Measurements from ENCODE around the gene UBXN7. TPM values are rescaled to one million over a fixed set of nuclear protein-coding genes. Genes with fewer than 3 reads are reported as not detected.

The UBXN7 gene
- polyA plus RNA-seq, 1 of the 3 experiments (the other 2 are of a cell fraction), result 6.4 TPM

DNA sequence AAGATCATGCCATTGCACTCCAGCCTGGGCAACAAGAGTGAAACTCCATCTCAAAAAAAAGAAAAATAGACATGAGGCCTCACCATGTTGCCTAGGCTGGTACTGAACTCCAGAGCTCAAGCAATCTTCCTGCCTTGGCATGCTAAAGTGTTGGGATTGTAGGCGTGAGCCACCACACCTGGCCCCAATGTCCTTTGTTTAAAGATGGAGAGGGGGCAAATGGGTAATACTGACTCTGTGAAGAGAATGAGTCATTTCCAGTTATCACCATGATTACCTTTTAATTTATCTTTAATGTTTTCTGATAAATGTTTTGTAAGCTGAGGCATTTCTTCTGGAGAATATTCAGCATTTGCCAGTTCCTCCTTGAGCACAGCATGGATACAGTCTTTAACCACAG, 116.4 kb downstream of the UBXN7 start:
- WGBS (ENCODE audit: low lambda C conversion rate), result 93% methylated on average over 1 of the region's 1 CpG
- H3K9me3 ChIP-seq, result no peaks in the 10 kb centered on the region
- H3F3A ChIP-seq (replicated peaks; ENCODE audit: insufficient read depth), result peaks cover 10% of the 10 kb centered on the region
- POLR2A ChIA-PET, result no interaction called here
- no peaks in the 10 kb centered on the region for H3K27me3 ChIP-seq (ENCODE audit: insufficient read depth)
- DNase-seq, result no peak
- H3K9ac ChIP-seq, result no peak overlapping the region
- no peaks in the 10 kb centered on the region for H3K9me2 ChIP-seq
- CTCF ChIA-PET, result interaction anchor here (0.6 kb wide), 1 partner anchor 369 kb away, joined by 3 read pairs; no protein-coding TSS in a partner anchor
- H2AFZ ChIP-seq (ENCODE audit: low read depth), result no peak overlapping the region
- peaks cover 0 to 4% of the 10 kb centered on the region in 2 experiments for H3K36me3 ChIP-seq (replicated peaks in 1 of 2; ENCODE audit: control insufficient read depth in 1 of 2, insufficient read depth in 2 of 2, low read length in 1 of 2)
- H3K4me3 ChIP-seq (ENCODE audit: low read depth in 2 of 2, low read length in 1 of 2), result no peak overlapping the region
- H3K4me2 ChIP-seq, result no peak overlapping the region
- no peaks in the 10 kb centered on the region for H4K20me1 ChIP-seq (ENCODE audit: insufficient read depth)
- no peak for TF ChIP-seq TAF1 (IDR thresholded peaks at IDR 0.05; ENCODE audit: borderline replicate concordance, low read depth, low read length)
- TF ChIP-seq MAX (IDR thresholded peaks at IDR 0.05; ENCODE audit: low read depth), result no peak
- TF ChIP-seq IRF3 (IDR thresholded peaks at IDR 0.05; ENCODE audit: low read depth, low read length), result no peak
- TF ChIP-seq, protein P1, sequence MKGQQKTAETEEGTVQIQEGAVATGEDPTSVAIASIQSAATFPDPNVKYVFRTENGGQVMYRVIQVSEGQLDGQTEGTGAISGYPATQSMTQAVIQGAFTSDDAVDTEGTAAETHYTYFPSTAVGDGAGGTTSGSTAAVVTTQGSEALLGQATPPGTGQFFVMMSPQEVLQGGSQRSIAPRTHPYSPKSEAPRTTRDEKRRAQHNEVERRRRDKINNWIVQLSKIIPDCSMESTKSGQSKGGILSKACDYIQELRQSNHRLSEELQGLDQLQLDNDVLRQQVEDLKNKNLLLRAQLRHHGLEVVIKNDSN (IDR thresholded peaks at IDR 0.05; ENCODE audit: borderline replicate concordance, low read depth), result no peak
- no peak for TF ChIP-seq YY1 (IDR thresholded peaks at IDR 0.05; ENCODE audit: low read depth)
- no peaks in the 10 kb centered on the region; a peak in 1 of 4 replicates for H3K4me1 ChIP-seq (ENCODE audit: control insufficient read depth in 1 of 2, insufficient read depth in 2 of 2, low read depth in 1 of 2, low read length in 1 of 2)
- H3K27ac ChIP-seq (ENCODE audit: low read depth in 2 of 2, low read length in 1 of 2), result no peak overlapping the region
- H3K79me2 ChIP-seq (ENCODE audit: insufficient read depth), result peaks cover 15% of the 10 kb centered on the region

DNA sequence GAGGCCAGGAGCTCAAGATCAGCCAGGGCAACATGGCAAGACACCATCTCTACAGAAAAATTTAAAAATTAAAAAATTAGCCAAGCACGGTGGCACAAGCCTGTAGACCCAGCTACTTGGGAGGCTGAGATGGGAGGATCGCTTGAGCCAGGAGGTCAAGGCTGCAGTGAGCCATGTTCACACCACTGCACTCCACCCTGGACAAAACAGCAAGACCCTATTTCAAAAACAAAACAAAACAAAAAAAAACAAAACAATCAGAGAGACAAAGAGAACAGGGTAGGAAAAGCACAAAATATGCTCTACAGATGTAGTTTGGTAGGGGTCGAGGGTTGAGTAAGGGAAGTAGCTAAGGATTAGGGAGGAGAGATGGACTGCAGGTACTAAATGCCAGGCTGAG, 117.6 kb downstream of the UBXN7 start:
- TF ChIP-seq TCF12 (IDR thresholded peaks at IDR 0.05) (no peak), ZBTB33 (IDR thresholded peaks at IDR 0.05; ENCODE audit: borderline replicate concordance, low read depth) (no peak), CHD2 (IDR thresholded peaks at IDR 0.05; ENCODE audit: low read length, partially characterized antibody) (no peak), EZH2phosphoT487 (IDR thresholded peaks at IDR 0.05; ENCODE audit: borderline replicate concordance, low read depth) (no peak), RAD21 (IDR thresholded peaks at IDR 0.05; ENCODE audit: low read length) (no peak), NRF1 (IDR thresholded peaks at IDR 0.05; ENCODE audit: low read depth, low read length) (no peak), IRF3 (IDR thresholded peaks at IDR 0.05; ENCODE audit: low read depth, low read length) (no peak), RFX5 (IDR thresholded peaks at IDR 0.05; ENCODE audit: low read length) (no peak), FOXM1 (IDR thresholded peaks at IDR 0.05; ENCODE audit: low read depth) (no peak), SMC3 (IDR thresholded peaks at IDR 0.05; ENCODE audit: low read depth, low read length) (no peak), SIN3A (IDR thresholded peaks at IDR 0.05; ENCODE audit: borderline replicate concordance, low read depth, low read length) (no peak), ELF1 (IDR thresholded peaks at IDR 0.05) (no peak), TEAD4 (IDR thresholded peaks at IDR 0.05; ENCODE audit: borderline replicate concordance, insufficient read depth) (no peak), GABPA (IDR thresholded peaks at IDR 0.05; ENCODE audit: low read depth) (no peak), TAF1 (IDR thresholded peaks at IDR 0.05; ENCODE audit: borderline replicate concordance, low read depth, low read length) (no peak), JUND (IDR thresholded peaks at IDR 0.05) (no peak), FOXJ3 (CRISPR knock-in tag; IDR thresholded peaks at IDR 0.05) (no peak)
- TF ChIP-seq, protein P1 (IDR thresholded peaks at IDR 0.05; ENCODE audit: borderline replicate concordance, low read depth), result no peak
- no peak for DNase-seq
- Histone ChIP-seq H3K9ac (no peak overlapping the region), H3K9me2 (no peaks in the 10 kb centered on the region), H3K4me3 (ENCODE audit: low read depth in 2 of 2, low read length in 1 of 2) (no peak overlapping the region), H3K79me2 (ENCODE audit: insufficient read depth) (peaks cover 15% of the 10 kb centered on the region), H4K20me1 (ENCODE audit: insufficient read depth) (no peaks in the 10 kb centered on the region), H3K36me3 (replicated peaks in 1 of 2; ENCODE audit: control insufficient read depth in 1 of 2, insufficient read depth in 2 of 2, low read length in 1 of 2) (peaks cover 0 to 4% of the 10 kb centered on the region in 2 experiments), H3K4me1 (ENCODE audit: control insufficient read depth in 1 of 2, insufficient read depth in 2 of 2, low read depth in 1 of 2, low read length in 1 of 2) (no peaks in the 10 kb centered on the region; a peak in 1 of 4 replicates), H3K27ac (ENCODE audit: low read depth in 2 of 2, low read length in 1 of 2) (no peak overlapping the region), H2AFZ (ENCODE audit: low read depth) (no peak overlapping the region), H3K27me3 (ENCODE audit: insufficient read depth) (no peaks in the 10 kb centered on the region), H3K4me2 (no peak overlapping the region), H3F3A (replicated peaks; ENCODE audit: insufficient read depth) (peaks cover 12% of the 10 kb centered on the region), H3K9me3 (no peaks in the 10 kb centered on the region)
- CTCF ChIA-PET, result interaction anchor here (1.3 kb wide), 1 partner anchor 655 kb away, joined by 5 read pairs; no protein-coding TSS in a partner anchor
- POLR2A ChIA-PET, result interaction anchor here (0.6 kb wide), 1 partner anchor 235 kb away, joined by 4 read pairs; no protein-coding TSS in a partner anchor
- WGBS (ENCODE audit: low lambda C conversion rate), result 96% methylated on average over 3 of the region's 3 CpGs

Measured in SK-N-SH (cell line).